ENCODE data around the gene DNHD1. TPM values are rescaled to one million over a fixed set of nuclear protein-coding genes. Genes with fewer than 3 reads are reported as not detected.

Gene DNHD1
- total RNA-seq, 1 donor from 2014 or later, result 7.0 TPM

DNA sequence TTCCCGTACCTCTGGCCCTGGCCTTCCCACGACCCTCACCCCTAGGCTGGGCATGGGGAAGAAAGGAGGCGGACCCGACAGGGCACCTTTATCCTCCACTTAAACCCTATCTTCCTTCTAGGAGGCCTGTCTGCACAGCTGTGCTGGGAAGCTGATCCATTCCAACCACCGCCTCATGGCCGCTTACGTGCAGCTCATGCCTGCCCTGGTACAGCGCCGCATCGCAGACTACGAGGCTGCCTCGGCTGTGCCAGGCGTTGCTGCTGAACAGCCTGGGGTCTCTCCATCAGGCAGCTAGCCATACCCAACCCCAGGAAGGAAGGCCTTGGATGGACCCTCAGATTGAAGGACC, 15.2 kb upstream of the DNHD1 start:
- no peak for TF ChIP-seq CTCF (IDR thresholded peaks at IDR 0.05; ENCODE audit: unreplicated experiment)
- no peak for DNase-seq (ENCODE audit: low spot score, unreplicated experiment)
- Mint-ChIP-seq H3K27ac (peak overlapping the region; percentile 98), H3K36me3 (ENCODE audit: insufficient read depth) (peaks cover 18% of the 10 kb centered on the region), H3K27me3 (no peaks in the 10 kb centered on the region), H3K4me1 (ENCODE audit: low read depth) (peaks cover 19% of the 10 kb centered on the region), H3K4me3 (ENCODE audit: low read depth) (peak overlapping the region; percentile 97), H3K9me3 (ENCODE audit: low read depth) (no peaks in the 10 kb centered on the region)

DNA sequence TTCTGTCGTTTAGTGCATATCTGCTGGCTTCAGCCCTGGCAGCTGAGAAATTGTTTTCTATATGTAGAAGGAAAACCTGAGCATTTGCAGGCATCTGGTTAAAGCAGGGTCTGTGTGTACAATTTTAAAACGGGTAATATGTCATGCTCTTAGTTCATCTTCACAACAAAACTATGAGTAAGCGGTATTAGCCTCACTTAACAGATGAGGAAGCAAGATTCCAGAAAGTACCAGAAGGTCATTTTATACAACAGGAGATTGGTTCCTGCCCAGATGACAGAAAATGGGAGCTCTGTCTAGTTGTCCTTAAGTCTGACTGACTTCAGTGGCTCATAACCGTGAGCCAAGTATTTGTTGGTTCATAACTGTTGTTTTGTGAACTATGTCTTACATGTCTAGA, 14.6 kb upstream of the DNHD1 start:
- Mint-ChIP-seq H3K27ac (peak overlapping the region; percentile 98), H3K4me3 (ENCODE audit: low read depth) (peak overlapping the region; percentile 97), H3K36me3 (ENCODE audit: insufficient read depth) (peaks cover 17% of the 10 kb centered on the region), H3K9me3 (ENCODE audit: low read depth) (no peaks in the 10 kb centered on the region), H3K4me1 (ENCODE audit: low read depth) (peaks cover 19% of the 10 kb centered on the region), H3K27me3 (no peaks in the 10 kb centered on the region)
- TF ChIP-seq CTCF (IDR thresholded peaks at IDR 0.05; ENCODE audit: unreplicated experiment), result no peak
- DNase-seq (ENCODE audit: low spot score, unreplicated experiment), result no peak

DNA sequence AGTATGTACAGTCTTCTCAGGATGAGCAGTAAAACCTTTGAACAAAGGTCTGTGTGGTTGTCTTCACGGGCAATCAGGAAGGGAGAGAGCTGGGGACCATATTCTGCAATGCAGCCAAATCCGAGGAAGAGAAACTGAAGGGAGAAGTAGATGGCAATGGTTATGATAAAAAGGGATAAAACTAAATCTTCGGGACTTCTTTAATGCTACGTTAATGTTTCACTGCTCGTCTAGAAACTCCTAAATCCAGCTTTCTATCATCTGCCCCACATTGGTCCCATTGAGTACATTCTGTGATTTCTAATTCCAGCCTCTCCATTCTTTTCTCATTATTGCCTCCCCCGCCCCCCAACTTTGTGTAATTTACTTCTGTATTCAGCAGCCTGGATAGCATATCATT, 14.1 kb upstream of the DNHD1 start:
- H3K4me1 Mint-ChIP-seq (ENCODE audit: low read depth), result peaks cover 19% of the 10 kb centered on the region
- DNase-seq (ENCODE audit: low spot score, unreplicated experiment), result no peak
- H3K4me3 Mint-ChIP-seq (ENCODE audit: low read depth), result peak overlapping the region; percentile 97
- H3K36me3 Mint-ChIP-seq (ENCODE audit: insufficient read depth), result peaks cover 12% of the 10 kb centered on the region
- H3K27ac Mint-ChIP-seq, result no peak overlapping the region
- no peaks in the 10 kb centered on the region for H3K9me3 Mint-ChIP-seq (ENCODE audit: low read depth)
- no peaks in the 10 kb centered on the region for H3K27me3 Mint-ChIP-seq
- no peak for TF ChIP-seq CTCF (IDR thresholded peaks at IDR 0.05; ENCODE audit: unreplicated experiment)

DNA sequence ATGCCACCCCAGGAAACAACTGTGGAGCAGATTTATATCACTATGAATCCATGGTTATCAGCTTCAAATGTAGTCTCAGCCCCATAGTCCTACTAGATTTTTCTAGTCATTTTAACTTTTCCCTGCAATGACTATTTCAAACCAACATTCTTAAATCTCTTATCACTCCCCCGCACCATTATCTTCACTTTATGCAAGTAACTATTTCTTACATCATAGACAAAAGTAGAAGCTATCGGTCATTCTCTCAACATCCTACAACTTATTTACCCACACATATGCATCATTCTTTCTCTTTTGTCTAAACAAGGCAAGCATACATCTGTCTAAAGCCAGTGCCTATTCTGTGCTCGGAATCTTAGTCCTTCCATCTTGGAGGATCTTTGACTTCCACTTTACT, 11.4 kb upstream of the DNHD1 start:
- Mint-ChIP-seq H3K27me3 (no peaks in the 10 kb centered on the region), H3K9me3 (ENCODE audit: low read depth) (no peaks in the 10 kb centered on the region), H3K4me1 (ENCODE audit: low read depth) (peaks cover 17% of the 10 kb centered on the region), H3K4me3 (ENCODE audit: low read depth) (no peak overlapping the region), H3K27ac (no peak overlapping the region), H3K36me3 (ENCODE audit: insufficient read depth) (peaks cover 11% of the 10 kb centered on the region)
- no peak for TF ChIP-seq CTCF (IDR thresholded peaks at IDR 0.05; ENCODE audit: unreplicated experiment)
- DNase-seq (ENCODE audit: low spot score, unreplicated experiment), result no peak

- no peak overlapping the region for H3K27ac Mint-ChIP-seq
- TF ChIP-seq CTCF (IDR thresholded peaks at IDR 0.05; ENCODE audit: unreplicated experiment), result no peak
- H3K9me3 Mint-ChIP-seq (ENCODE audit: low read depth), result no peaks in the 10 kb centered on the region
- no peak for DNase-seq (ENCODE audit: low spot score, unreplicated experiment)
- no peaks in the 10 kb centered on the region for H3K27me3 Mint-ChIP-seq
- H3K36me3 Mint-ChIP-seq (ENCODE audit: insufficient read depth), result peaks cover 11% of the 10 kb centered on the region
- peaks cover 13% of the 10 kb centered on the region for H3K4me1 Mint-ChIP-seq (ENCODE audit: low read depth)
- no peak overlapping the region for H3K4me3 Mint-ChIP-seq (ENCODE audit: low read depth)
Measured at GRCh38 chr11:6486256-6486655, 10.8 kb upstream of the DNHD1 start.

Measured in progenitor cell of endocrine pancreas (in vitro differentiated cells).